Measurements from ENCODE around the gene TMEM256. TPM values are rescaled to one million over a fixed set of nuclear protein-coding genes. Genes with fewer than 3 reads are reported as not detected.

Gene TMEM256
- polyA plus RNA-seq, 2 of the 4 experiments (the other 2 are of a cell fraction): 127 to 164 TPM

DNA sequence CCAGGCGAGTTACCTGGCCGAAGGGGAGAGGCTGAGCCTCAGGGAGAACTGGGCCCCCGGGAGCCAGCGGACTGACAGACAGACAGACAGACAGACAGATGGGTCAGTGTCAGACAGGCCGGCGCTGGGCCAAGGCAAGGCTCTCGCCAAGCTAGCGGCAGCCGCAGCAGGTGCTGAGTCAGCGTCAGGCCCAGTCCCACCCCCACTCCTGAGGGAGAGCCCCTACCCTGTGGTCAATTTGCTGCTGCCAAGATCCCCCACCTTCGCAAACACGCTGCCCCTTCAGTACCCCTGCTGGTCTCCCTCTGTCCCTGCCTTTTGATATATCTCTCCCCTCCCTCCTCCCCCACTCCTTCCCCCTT, 36.9 kb upstream of the TMEM256 start:
- Histone ChIP-seq H3K27ac (peak overlapping the region in 1 of 2 experiments; percentile 85; a peak in 3 of 6 replicates), H3K4me1 (peaks cover 45% of the 10 kb centered on the region), H3K4me3 (no peak overlapping the region), H3K4me2 (peak overlapping the region; percentile 98; the same call in 2 of the 3 replicates), H3K9me3 (no peaks in the 10 kb centered on the region)
- WGBS (ENCODE audit: missing lambda C conversion rate): 77% methylated on average over 10 of the region's 12 CpGs
- ChIA-PET CTCF (interaction anchor here (0.7 to 17.0 kb wide), 14 partner anchors 9 to 196 kb away, joined by 3 to 342 read pairs (median 4); partner anchors contain the start of genes CHRNB1, KCTD11, SLC35G6 and TMEM256), POLR2A (interaction anchor here (1.0 to 1.4 kb wide), 3 partner anchors 8 to 45 kb away, joined by 3 to 6 read pairs (median 3); partner anchors contain the start of gene TMEM256)
- FAIRE-seq (no peak), DNase-seq (ENCODE audit: low read depth in 1 of 2, low spot score in 1 of 2) (no peak), ATAC-seq (no peak)
- TF ChIP-seq MAFK (IDR thresholded peaks at IDR 0.05; ENCODE audit: partially characterized antibody) (peak; percentile 95), JUN (IDR thresholded peaks at IDR 0.05) (no peak)

DNA sequence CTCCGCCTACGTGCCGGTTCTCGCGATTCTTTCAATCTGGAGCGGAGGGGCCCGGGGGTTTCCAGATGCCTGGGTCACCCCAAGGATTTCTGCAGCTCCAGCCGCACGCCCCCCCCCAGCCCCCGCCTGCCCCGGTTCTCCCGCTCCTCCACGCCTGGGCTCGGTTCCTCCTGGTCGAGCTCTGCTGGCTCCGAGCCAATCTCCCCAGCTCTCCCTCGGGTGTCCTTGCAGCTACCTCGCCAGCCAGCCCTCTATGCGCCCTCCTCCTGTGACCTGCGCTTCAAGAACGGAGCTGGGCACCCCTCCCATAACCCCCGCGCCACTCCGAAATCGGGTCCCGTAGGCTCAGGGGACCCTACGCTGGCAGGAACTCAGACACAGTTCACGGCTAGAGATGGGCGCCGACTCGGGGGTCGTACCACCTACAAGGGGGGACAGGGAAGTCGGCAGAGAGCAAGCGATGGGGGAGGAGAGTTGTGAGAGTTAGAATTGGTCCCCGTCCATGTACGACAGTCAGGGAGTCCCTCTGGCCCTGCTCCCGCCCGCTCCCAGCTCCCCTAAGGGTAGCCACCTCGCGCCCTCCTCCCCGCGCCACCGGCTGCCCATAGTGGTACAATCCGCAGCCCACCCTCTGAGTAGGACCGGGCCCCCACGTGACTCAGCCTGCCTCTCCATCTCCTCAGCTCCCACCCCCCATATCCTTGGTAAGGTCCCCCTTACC, 36.4 kb upstream of the TMEM256 start:
- ATAC-seq: no peak
- peaks cover 42% of the 10 kb centered on the region for H3K4me1 ChIP-seq
- peak; percentile 39 to 55 for DNase-seq (ENCODE audit: low read depth in 1 of 2, low spot score in 1 of 2)
- peak overlapping the region; percentile 65 to 85 for H3K27ac ChIP-seq
- no peak for FAIRE-seq
- WGBS (ENCODE audit: missing lambda C conversion rate): 39% methylated on average over 39 of the region's 46 CpGs
- peak overlapping the region; percentile 52 for H3K4me3 ChIP-seq
- H3K4me2 ChIP-seq: peak overlapping the region; percentile 98
- ChIA-PET POLR2A (interaction anchor here (0.6 to 1.4 kb wide), 4 partner anchors 8 to 46 kb away, joined by 3 to 6 read pairs (median 3); partner anchors contain the start of genes TMEM256 and ZBTB4), CTCF (interaction anchor here (0.8 to 17.0 kb wide), 9 partner anchors 18 to 196 kb away, joined by 3 to 342 read pairs (median 8); partner anchors contain the start of genes CHRNB1, KCTD11, SLC35G6 and TMEM95)
- no peaks in the 10 kb centered on the region for H3K9me3 ChIP-seq
- no peak for TF ChIP-seq MAFK (IDR thresholded peaks at IDR 0.05; ENCODE audit: partially characterized antibody)
- TF ChIP-seq, protein P1, sequence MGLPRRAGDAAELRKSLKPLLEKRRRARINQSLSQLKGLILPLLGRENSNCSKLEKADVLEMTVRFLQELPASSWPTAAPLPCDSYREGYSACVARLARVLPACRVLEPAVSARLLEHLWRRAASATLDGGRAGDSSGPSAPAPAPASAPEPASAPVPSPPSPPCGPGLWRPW (IDR thresholded peaks at IDR 0.05): no peak
- no peak for TF ChIP-seq ESRRA (IDR thresholded peaks at IDR 0.05; ENCODE audit: borderline replicate concordance, low read length)
- TF ChIP-seq, protein P2, sequence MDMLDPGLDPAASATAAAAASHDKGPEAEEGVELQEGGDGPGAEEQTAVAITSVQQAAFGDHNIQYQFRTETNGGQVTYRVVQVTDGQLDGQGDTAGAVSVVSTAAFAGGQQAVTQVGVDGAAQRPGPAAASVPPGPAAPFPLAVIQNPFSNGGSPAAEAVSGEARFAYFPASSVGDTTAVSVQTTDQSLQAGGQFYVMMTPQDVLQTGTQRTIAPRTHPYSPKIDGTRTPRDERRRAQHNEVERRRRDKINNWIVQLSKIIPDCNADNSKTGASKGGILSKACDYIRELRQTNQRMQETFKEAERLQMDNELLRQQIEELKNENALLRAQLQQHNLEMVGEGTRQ (IDR thresholded peaks at IDR 0.05): 0 out of 2 replicates have a peak, but pooled peaks have one; percentile 12
- TF ChIP-seq HOXB5 (CRISPR knock-in tag; IDR thresholded peaks at IDR 0.05): no peak
- TF ChIP-seq, protein P3, sequence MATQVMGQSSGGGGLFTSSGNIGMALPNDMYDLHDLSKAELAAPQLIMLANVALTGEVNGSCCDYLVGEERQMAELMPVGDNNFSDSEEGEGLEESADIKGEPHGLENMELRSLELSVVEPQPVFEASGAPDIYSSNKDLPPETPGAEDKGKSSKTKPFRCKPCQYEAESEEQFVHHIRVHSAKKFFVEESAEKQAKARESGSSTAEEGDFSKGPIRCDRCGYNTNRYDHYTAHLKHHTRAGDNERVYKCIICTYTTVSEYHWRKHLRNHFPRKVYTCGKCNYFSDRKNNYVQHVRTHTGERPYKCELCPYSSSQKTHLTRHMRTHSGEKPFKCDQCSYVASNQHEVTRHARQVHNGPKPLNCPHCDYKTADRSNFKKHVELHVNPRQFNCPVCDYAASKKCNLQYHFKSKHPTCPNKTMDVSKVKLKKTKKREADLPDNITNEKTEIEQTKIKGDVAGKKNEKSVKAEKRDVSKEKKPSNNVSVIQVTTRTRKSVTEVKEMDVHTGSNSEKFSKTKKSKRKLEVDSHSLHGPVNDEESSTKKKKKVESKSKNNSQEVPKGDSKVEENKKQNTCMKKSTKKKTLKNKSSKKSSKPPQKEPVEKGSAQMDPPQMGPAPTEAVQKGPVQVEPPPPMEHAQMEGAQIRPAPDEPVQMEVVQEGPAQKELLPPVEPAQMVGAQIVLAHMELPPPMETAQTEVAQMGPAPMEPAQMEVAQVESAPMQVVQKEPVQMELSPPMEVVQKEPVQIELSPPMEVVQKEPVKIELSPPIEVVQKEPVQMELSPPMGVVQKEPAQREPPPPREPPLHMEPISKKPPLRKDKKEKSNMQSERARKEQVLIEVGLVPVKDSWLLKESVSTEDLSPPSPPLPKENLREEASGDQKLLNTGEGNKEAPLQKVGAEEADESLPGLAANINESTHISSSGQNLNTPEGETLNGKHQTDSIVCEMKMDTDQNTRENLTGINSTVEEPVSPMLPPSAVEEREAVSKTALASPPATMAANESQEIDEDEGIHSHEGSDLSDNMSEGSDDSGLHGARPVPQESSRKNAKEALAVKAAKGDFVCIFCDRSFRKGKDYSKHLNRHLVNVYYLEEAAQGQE (IDR thresholded peaks at IDR 0.05): no peak
- no peak for TF ChIP-seq ZC3H11A (IDR thresholded peaks at IDR 0.05)
- TF ChIP-seq, protein P4, sequence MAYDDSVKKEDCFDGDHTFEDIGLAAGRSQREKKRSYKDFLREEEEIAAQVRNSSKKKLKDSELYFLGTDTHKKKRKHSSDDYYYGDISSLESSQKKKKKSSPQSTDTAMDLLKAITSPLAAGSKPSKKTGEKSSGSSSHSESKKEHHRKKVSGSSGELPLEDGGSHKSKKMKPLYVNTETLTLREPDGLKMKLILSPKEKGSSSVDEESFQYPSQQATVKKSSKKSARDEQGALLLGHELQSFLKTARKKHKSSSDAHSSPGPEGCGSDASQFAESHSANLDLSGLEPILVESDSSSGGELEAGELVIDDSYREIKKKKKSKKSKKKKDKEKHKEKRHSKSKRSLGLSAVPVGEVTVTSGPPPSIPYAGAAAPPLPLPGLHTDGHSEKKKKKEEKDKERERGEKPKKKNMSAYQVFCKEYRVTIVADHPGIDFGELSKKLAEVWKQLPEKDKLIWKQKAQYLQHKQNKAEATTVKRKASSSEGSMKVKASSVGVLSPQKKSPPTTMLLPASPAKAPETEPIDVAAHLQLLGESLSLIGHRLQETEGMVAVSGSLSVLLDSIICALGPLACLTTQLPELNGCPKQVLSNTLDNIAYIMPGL (CRISPR knock-in tag; IDR thresholded peaks at IDR 0.05; ENCODE audit: borderline replicate concordance): no peak
- no peak for TF ChIP-seq EHMT2 (IDR thresholded peaks at IDR 0.05; ENCODE audit: low read depth)
- no peak for TF ChIP-seq ZFP36 (IDR thresholded peaks at IDR 0.05; ENCODE audit: borderline replicate concordance, partially characterized antibody)
- TF ChIP-seq NFE2L2 (conservative IDR thresholded peaks at IDR 0.05; ENCODE audit: low read length): no peak
- peak; percentile 86 for TF ChIP-seq CHD2 (IDR thresholded peaks at IDR 0.05; ENCODE audit: low read length, partially characterized antibody)
- TF ChIP-seq RFX5 (IDR thresholded peaks at IDR 0.05): no peak
- no peak for TF ChIP-seq TFCP2L1 (CRISPR knock-in tag; IDR thresholded peaks at IDR 0.05)
